DMS 273 (cell line): Measurements from ENCODE around the gene MUC4.

Experiments used
- DNase-seq: peaks from one replicate; lab custom pipeline; 2025; ENCODE audit not compliant: unreplicated experiment; lab: John Stamatoyannopoulos, UW

Gene MUC4

DNA sequence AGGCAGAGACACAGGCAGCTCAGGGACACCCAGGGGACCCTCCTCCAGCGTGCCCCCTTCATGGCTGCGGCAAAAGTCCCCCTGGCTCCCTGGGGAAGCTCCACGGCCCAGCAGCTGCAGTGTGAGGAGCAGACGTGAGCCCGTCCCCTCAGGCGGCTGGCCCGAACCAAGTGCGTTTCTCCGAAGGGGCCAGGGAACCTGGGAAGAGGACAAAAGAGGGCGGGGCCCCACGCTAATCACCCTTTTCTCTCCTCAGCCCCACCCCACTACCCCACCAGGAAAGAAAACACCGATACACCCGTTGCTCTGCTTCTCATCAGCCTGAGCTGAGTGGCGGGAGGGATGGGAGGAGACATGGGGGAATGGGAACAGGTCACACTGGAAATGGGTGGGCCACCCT, at the start of gene MUC4:
MUC4 (minus strand) TSS at position 174 of the 400 bp plus-strand sequence; CDS start at position 62, 112 bp downstream.
- no peak for DNase-seq

- no peak for DNase-seq
These were observed 48.7 kb upstream of the MUC4 start for GRCh38 chr3:195860456-195860855.

GRCh38 chr3:195859846-195860411, 48.2 kb upstream of the MUC4 start:
- DNase-seq, result no peak

GRCh38 chr3:195859061-195859845, 47.5 kb upstream of the MUC4 start:
- peak; percentile 87 for DNase-seq

DNA sequence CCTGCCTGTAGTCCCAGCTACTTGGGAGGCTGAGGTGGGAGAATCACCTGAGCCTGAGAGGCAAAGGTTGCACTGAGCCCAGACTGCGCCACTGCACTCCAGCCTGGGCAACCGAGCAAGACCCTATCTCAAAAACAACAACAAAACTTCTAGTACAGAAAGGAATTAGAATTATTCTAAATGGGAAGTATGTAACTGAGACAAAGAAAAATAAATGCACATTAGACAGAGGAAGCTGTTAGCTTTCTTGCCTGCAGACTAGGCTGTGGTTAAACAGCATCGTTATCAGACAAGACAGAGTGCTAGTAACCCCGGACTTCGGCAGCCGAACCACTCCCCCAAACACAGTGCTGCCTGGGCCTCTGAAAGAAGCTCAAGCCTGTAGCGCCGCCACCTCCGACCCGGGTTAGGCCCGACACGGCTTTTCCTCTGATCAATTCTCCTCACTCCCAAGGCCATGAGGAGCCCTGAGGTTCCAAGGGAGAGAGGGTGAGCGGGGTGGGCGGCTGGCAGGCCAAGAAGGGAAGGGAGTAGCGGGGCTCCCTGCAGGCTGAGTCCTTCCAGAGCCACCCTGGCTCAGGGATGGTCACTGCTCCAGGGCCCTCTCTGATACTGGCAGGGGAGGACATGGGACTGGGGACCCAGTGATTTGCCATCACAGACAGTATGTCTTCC, 44.8 kb upstream of the MUC4 start:
- DNase-seq, result no peak

GRCh38 chr3:195855471-195856409, 44.0 kb upstream of the MUC4 start:
- no peak for DNase-seq

GRCh38 chr3:195854628-195855294, 43.0 kb upstream of the MUC4 start:
- no peak for DNase-seq

DNA sequence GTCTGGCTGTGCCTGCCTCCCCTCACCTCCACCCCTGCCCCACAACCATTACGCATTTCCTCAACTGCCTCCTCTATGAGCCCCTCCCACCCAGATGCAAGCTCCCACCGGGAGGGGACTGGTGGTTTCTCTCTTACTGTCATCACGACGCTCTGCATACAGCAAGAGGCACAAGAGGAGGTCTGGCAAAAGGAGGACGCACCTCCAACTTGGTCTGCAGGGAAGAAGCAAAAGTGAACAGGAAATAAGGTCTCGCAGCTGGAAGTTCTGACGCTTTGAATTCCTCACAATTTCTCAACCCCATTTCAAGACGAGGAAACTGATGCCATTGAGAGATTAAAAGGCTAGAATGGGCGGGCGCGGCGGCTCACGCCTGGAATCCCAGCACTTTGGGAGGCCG, 42.3 kb upstream of the MUC4 start:
- no peak for DNase-seq

DNA sequence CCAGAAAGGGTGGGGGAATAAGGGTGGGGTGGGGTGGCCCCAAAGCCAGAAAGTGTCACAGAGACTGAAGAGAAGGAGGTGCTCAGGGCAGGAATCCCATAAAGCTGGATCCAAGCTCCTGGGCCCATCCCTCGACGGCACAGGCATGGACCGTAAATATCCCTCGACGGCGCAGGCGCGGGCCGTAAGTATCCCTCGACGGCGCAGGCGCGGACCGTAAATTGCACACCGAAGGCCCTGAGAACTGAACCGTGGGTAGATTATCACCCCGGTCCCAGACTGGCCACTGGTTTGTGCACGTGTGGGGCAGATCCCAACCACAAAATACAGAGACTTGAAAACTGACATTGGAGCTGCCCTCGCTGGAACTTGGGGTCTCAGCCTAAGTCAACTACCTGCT, 41.3 kb upstream of the MUC4 start:
- no peak for DNase-seq

DNA sequence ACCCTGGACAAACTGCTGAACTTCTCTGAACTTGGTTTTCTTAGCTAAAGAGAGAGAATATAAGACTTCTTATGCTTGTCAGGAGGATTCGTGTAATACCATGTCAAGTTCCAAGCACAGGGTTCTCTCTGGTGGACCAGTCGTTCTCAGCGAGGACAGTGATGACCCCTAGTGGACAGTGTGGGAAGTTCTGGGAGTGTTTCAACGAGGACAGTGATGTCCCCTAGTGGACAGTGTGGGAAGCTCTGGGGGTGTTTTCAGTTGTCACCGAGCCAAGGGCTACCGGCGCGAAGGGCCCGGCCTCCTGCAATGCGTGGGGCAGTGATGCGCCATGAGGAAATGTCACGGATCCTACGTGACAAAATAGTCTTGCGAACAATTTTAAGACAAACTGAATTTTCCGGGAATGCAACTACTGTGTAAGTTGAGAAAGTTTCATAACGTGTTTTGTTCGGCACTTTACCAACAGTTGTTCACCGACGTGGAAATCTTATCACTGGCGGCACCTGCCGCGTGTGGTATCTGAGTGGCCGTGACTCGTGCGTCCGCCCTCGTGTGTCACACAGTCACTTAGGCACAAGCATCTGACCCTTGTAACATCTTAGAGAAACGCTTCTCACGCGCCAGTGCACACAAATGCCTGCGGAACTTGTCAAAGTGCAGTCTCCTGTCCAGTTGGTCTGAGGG, 39.3 kb upstream of the MUC4 start:
- peak; percentile 98 for DNase-seq

DNA sequence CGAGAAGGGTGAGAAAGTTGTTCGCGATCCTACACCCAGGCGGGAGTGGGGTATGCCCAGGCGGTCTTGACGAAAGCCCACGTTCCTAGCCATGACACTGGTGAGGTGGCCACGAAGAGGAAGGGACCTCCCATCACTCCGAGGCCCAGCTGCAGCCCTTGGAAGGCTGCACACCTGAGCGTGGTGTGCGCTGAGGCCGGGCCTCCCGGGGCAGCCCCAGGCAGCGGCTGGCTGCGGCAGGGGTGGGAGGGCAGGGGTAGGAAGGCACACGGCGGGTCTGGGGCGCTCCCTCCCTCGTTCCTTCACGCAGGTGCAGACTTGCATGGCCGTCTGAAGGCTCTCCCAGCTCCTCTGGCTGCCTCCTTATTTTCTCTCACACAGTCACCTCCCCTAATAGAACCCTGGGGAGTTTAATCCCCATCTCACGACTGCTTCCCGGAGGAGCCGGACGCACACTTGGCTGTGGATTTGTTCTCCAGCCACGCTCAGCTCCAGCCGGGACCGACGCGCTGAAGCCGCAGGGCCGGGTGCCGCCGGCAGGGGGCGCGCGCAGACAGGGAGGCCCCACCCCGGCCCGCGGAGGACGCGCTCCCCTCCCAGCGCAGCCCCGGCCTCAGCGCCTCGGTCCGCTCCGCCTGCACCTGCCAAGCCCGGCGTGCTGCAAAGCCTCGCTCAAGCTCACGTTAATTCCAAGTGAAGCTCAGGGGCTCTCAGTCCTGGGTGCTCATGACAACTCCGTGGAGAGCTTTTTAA, 37.8 kb upstream of the MUC4 start:
- DNase-seq, result peak; percentile 93

DNA sequence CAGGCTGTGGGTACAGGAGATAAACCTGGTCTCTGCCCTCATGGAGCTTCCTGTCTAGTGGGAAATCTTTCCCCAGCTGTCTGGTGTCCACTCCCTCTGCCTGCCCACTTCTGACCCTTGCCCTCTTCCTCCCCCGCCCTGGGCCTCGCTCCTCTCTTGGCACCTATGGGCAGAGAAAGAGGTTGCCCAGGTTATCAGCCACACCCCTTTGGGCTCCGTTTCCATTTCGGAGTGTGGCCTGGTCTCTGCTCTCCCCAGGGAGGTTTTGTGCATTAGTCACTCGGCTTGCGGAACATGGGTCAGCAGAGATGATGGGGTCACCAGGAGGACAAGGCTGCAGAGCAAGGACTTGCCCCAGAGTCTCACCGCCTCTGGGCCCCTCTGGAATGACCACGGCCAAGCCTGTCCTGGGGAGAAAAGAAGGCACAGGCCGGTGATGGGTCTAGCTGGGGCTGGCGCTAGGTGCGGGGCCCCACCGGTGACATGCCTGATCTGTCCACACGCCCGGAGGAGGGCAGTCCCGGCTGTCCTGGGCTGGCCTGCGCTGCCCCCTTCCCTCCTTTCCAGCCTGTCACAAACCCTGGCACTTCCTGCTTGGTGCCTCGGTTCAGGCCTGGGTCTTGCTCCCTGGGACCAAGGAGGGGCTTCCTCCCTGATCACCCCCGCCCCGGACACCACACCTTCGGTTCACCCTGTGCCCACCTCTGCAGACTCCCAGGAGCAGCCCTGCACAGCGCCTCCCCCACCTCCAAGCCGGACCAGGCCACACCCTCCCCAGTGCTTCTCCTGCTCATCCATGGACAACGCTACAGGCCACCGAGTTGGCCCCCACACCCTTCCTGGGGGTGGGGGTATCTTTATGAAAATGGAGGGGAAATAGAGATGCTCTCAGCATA, 35.6 kb upstream of the MUC4 start:
- no peak for DNase-seq

DNA sequence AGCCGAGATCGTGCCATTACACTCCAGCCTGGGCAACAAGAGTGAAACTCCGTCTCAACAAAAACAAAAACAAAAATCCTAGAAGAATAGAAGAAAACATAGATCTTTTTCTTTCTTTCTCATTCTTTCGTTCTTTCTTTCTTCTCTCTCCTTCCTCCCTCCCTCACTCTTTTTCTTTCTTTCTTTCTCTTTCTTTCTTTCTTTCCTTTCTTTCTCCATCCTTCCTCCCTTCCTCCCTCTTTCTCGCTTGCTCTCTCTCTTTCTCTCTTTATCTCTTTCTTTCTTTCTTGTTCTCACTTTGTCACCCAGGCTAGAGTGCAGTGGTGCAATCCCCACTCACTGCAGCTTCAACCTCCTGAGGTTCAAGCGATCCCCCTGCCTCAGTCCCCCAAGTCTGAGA, 33.8 kb upstream of the MUC4 start:
- DNase-seq, result no peak

- DNase-seq, result no peak
These were observed 33.0 kb upstream of the MUC4 start for GRCh38 chr3:195844671-195845218.

DNA sequence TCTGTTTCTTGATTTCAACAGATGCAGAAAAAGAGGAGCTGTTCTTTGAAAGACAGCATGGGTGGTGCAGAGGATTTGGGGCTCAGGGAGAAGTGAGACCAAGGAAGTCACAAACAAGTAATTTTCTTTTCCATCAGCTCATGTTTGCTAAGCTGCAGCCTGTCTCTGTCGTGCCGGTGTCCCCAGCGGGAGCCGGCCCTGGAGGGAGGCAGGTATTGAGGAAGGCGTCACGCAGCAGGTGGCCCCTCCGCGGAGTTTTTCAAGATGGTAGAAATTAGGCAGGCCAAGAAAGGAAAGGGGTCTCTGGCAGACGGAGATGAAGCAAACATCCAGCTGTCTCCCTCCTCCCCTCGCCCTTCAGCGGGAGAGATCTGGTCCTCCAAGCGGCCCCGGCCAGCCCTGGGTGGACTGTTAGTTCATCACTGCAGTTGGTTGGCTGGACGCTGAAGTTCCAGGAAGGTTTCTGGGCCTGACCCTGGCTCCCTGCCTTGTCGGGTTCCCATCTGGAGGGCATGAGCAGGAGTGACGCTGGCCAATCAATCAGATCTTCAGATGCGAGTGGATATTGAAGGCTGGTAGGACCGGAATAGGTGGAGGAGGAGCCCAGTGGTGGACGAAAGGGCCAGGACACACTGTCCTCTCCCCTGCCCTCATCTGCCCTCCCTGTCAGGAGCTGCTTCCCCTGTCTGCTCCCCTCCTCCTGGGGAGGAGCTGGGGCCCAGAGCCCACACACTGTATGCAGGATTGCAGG, 27.7 kb upstream of the MUC4 start:
- DNase-seq, result no peak

DNA sequence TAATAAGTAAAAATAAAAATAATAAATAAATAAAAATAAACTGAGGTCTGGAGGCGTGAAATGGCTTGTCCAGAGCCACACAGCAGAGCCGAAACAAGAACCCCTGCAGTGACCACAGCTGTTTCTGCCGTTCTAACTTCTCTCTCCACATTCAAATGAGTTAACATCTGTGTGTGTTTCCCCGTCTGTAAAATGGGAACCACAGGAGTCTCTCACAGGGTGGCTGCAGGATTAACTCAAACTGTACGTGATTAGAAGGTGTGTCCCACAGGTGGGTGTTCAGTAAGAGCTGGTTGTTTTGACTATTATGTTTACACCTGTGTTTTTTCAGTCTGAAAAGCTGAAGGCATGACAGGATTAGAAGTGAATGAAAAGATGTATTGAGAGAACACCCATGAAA, 27.0 kb upstream of the MUC4 start:
- DNase-seq, result no peak

DNA sequence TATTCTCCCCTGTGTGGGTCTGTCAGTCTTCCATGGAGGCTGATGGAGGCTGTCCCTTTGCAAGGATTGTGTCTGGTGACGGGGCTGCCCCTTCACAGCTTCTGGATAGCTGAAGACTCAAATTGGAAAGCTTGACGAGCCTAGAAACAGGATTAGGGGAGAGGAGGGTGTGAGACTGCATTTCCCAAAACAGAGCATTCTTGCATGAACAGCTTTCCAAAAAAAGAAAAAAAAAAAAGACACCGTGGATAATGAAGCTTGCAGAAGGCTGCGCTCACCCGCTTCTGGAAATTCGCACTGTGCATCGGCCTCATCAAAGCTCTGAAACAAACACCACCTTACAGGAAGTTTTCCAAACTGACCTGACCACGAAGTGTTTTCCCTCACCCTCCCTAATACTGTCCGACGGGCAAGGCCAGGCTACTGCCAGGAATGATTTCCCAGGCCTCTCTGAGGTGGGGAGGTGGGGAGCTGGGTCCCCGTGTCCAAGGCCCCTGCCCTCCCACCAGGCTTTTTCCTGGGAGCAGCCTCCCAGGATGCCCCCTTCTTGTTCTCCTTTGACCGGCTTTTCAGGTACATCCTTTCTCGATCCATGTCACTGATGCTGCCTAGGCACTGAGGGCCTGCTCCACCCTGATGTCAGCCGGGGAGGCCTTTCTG, 24.9 kb upstream of the MUC4 start:
- DNase-seq, result no peak
